Measurements from ENCODE around the gene SLAIN1.

SLAIN1 gene

GRCh38 chr13:77760893-77761292, 63.4 kb downstream of the SLAIN1 start:
- DNase-seq: no peak

GRCh38 chr13:77767413-77767812, 69.9 kb downstream of the SLAIN1 start:
- no peak for DNase-seq

- DNase-seq: no peak
Observed at GRCh38 chr13:77774181-77774580, 76.7 kb downstream of the SLAIN1 start.

GRCh38 chr13:77776704-77777103, 79.2 kb downstream of the SLAIN1 start:
- DNase-seq: no peak

- no peak for DNase-seq
Observed at GRCh38 chr13:77779552-77780272, 82.2 kb downstream of the SLAIN1 start.

- no peak for DNase-seq
Observed at GRCh38 chr13:77781808-77782207, 84.3 kb downstream of the SLAIN1 start.

GRCh38 chr13:77784515-77784914, 87.0 kb downstream of the SLAIN1 start:
- DNase-seq: no peak

GRCh38 chr13:77786695-77787287, 89.3 kb downstream of the SLAIN1 start:
- no peak for DNase-seq

- DNase-seq: no peak
Observed at GRCh38 chr13:77789376-77789775, 91.9 kb downstream of the SLAIN1 start.

GRCh38 chr13:77800219-77800618, 102.7 kb downstream of the SLAIN1 start:
- no peak for DNase-seq

- no peak for DNase-seq
Observed at GRCh38 chr13:77806518-77806917, 109.0 kb downstream of the SLAIN1 start.

- DNase-seq: no peak
Observed at GRCh38 chr13:77807431-77808135, 110.1 kb downstream of the SLAIN1 start.

- DNase-seq: no peak
Observed at GRCh38 chr13:77810430-77810829, 112.9 kb downstream of the SLAIN1 start.

GRCh38 chr13:77810878-77811277, 113.4 kb downstream of the SLAIN1 start:
- no peak for DNase-seq

- DNase-seq: no peak
Observed at GRCh38 chr13:77811381-77811780, 113.9 kb downstream of the SLAIN1 start.

GRCh38 chr13:77811981-77812380, 114.5 kb downstream of the SLAIN1 start:
- DNase-seq: no peak
